CD14-positive monocyte (primary cell): Measurements from ENCODE around the gene CNTN4. TPM values are rescaled to one million over a fixed set of nuclear protein-coding genes. Genes with fewer than 3 reads are reported as not detected.

Experiments used
- DNase-seq, 3 donors: peaks; one replicate each; pipeline ENCODE4 v3.0.0-alpha.2; 2011 to 2022
- H2AFZ ChIP-seq: 2 replicates; pipeline ENCODE4 v1.6.0; 2012; ENCODE audit warnings: mild to moderate bottlenecking, low read depth, low read length, inconsistent platforms; ENCODE audit not compliant: insufficient read depth, poor library complexity, severe bottlenecking
- H3K27ac ChIP-seq, 2 donors: 1 replicate in 1 of 2; 2 replicates in 1 of 2; pipeline ENCODE4 v1.5.1; 2012 to 2013; ENCODE audit warnings: low read length in 2 of 2, control low read depth in 1 of 2, inconsistent platforms in 1 of 2, low read depth in 1 of 2, mild to moderate bottlenecking in 1 of 2
- H3K27me3 ChIP-seq, 2 donors: one replicate each; pipeline versions ENCODE4 v1.6.0 to v1.6.1; 2011 to 2013; ENCODE audit warnings: low read length in 2 of 2; ENCODE audit not compliant: control insufficient read depth in 2 of 2, insufficient read depth in 2 of 2
- H3K36me3 ChIP-seq, 2 donors: replicated peaks in 1 of 2; 1 replicate in 1 of 2; 2 replicates in 1 of 2; pipeline versions ENCODE4 v1.5.1 to v1.6.1; 2012 to 2013; ENCODE audit warnings: low read length in 2 of 2, control low read depth in 1 of 2, inconsistent platforms in 1 of 2, mild to moderate bottlenecking in 1 of 2; ENCODE audit not compliant: insufficient read depth in 2 of 2, control insufficient read depth in 1 of 2
- H3K4me1 ChIP-seq, 2 donors: 1 replicate in 1 of 2; 2 replicates in 1 of 2; pipeline versions ENCODE4 v1.5.1 to v1.6.1; 2012 to 2013; ENCODE audit warnings: low read length in 2 of 2, control low read depth in 1 of 2, inconsistent platforms in 1 of 2, mild to moderate bottlenecking in 1 of 2, moderate library complexity in 1 of 2; ENCODE audit not compliant: insufficient read depth in 2 of 2, control insufficient read depth in 1 of 2
- H3K4me2 ChIP-seq: replicated peaks from 2 replicates; pipeline ENCODE3; 2012; ENCODE audit warnings: low read length, moderate library complexity, mild to moderate bottlenecking; ENCODE audit not compliant: poor library complexity, severe bottlenecking; ENCODE audit errors: extremely low read depth
- H3K4me3 ChIP-seq, 3 experiments: fragments of 200-600 bp in 1 of 3; sonication (generic) in 1 of 3; replicated peaks in 1 of 3; 1 replicate in 2 of 3; 2 replicates in 1 of 3; pipeline ENCODE4 v1.5.1; 2011 to 2013; ENCODE audit warnings: low read length in 3 of 3, mild to moderate bottlenecking in 3 of 3, control low read depth in 2 of 3, low read depth in 2 of 3, inconsistent platforms in 1 of 3, moderate library complexity in 1 of 3
- H3K79me2 ChIP-seq: 2 replicates; pipeline ENCODE4 v1.6.0; 2012; ENCODE audit warnings: mild to moderate bottlenecking, control low read depth, inconsistent platforms, low read length, moderate library complexity; ENCODE audit not compliant: insufficient read depth
- H3K9ac ChIP-seq: 2 replicates; pipeline ENCODE4 v1.6.0; 2017; ENCODE audit warnings: low read length, mild to moderate bottlenecking; ENCODE audit not compliant: insufficient read depth, poor library complexity, severe bottlenecking
- H3K9me3 ChIP-seq, 2 donors: replicated peaks in 1 of 2; 1 replicate in 1 of 2; 2 replicates in 1 of 2; pipeline versions ENCODE4 v1.5.1 to v1.6.1; 2012 to 2013; ENCODE audit warnings: low read length in 2 of 2, control low read depth in 1 of 2; ENCODE audit not compliant: control insufficient read depth in 1 of 2, insufficient read depth in 1 of 2
- H4K20me1 ChIP-seq: 2 replicates; pipeline ENCODE4 v1.6.0; 2012; ENCODE audit warnings: mild to moderate bottlenecking, low read length, control low read depth, moderate library complexity; ENCODE audit not compliant: insufficient read depth
- H3K27ac Mint-ChIP-seq, 7 donors: one replicate each; pipeline ENCODE4 v1.8.0; 2020; ENCODE audit warnings: mild to moderate bottlenecking in 7 of 7, mixed read lengths in 7 of 7, moderate library complexity in 6 of 7, inconsistent platforms in 2 of 7
- H3K27me3 Mint-ChIP-seq, 3 donors: one replicate each; pipeline ENCODE4 v1.8.0; 2021 to 2022; ENCODE audit warnings: low read depth in 3 of 3, mild to moderate bottlenecking in 3 of 3, mixed read lengths in 3 of 3, moderate library complexity in 3 of 3, inconsistent platforms in 1 of 3
- H3K36me3 Mint-ChIP-seq, 2 donors: one replicate each; pipeline ENCODE4 v1.8.0; 2020; ENCODE audit warnings: mixed read lengths in 2 of 2, inconsistent platforms in 1 of 2, mild to moderate bottlenecking in 1 of 2
- H3K4me1 Mint-ChIP-seq: one replicate; pipeline ENCODE4 v1.8.0; 2020; ENCODE audit warnings: mild to moderate bottlenecking, mixed read lengths
- H3K4me3 Mint-ChIP-seq, 2 donors: one replicate each; pipeline ENCODE4 v1.8.0; 2020; ENCODE audit warnings: mild to moderate bottlenecking in 2 of 2, mixed read lengths in 2 of 2, moderate library complexity in 1 of 2
- H3K9me3 Mint-ChIP-seq, 7 donors: one replicate each; pipeline ENCODE4 v1.8.0; 2020 to 2022; ENCODE audit warnings: mixed read lengths in 7 of 7, mild to moderate bottlenecking in 6 of 7, moderate library complexity in 6 of 7, inconsistent platforms in 2 of 7
- CTCF ChIP-seq: fragments of 200-600 bp; IDR thresholded peaks from one replicate; pipeline ENCODE4 v1.8.0; 2022; ENCODE audit warnings: antibody characterized with exemption, mild to moderate bottlenecking
- WGBS: methylation state at CpG from one replicate; pipeline ENCODE4 v1.1.5; 2013; ENCODE audit warnings: missing lambda C conversion rate; ENCODE audit not compliant: insufficient coverage; 5-methylcytosine and 5-hydroxymethylcytosine counted together
- intact Hi-C, 2 donors: fragments of 100-400 bp; cut with micrococcal nuclease; formaldehyde crosslinking; loops; one replicate each; pipeline versions ENCODE4 v1.15.0 to v1.15.1; 2023
- polyA plus RNA-seq, 3 donors: library from polyadenylated mRNA; depleted of rRNA in 1 of 3; unstranded in 2 of 3; stranded (reverse) in 1 of 3; fragments of 300-500 nt in 2 of 3; fragments of >200 nt in 1 of 3; fragmentation: Illumina TruSeq in 2 of 3; gene quantifications; 1 replicate in 2 of 3; 2 replicates in 1 of 3; pipeline ENCODE4 v1.2.3, GENCODE V29; 2012 to 2021

The CNTN4 gene
- polyA plus RNA-seq, 3 donors, result not detected

- no peak overlapping the region for H3K9ac ChIP-seq
- Mint-ChIP-seq H3K9me3 (peaks cover 0 to 8% (median 0%) of the 10 kb centered on the region in 7 donors), H3K27ac (no peak overlapping the region), H3K4me3 (no peak overlapping the region), H3K27me3 (no peaks in the 10 kb centered on the region), H3K36me3 (no peaks in the 10 kb centered on the region), H3K4me1 (no peaks in the 10 kb centered on the region)
- H3K27ac ChIP-seq, result no peak overlapping the region
- H4K20me1 ChIP-seq, result no peaks in the 10 kb centered on the region
- DNase-seq, result no peak
- H3K36me3 ChIP-seq, result no peaks in the 10 kb centered on the region
- intact Hi-C loops, result no loop called here
- H3K79me2 ChIP-seq, result no peaks in the 10 kb centered on the region
- H3K9me3 ChIP-seq, result peaks cover 0 to 3% of the 10 kb centered on the region in 2 donors
- H3K4me3 ChIP-seq, result no peak overlapping the region
- 80% methylated on average over 1 of the region's 3 CpGs for WGBS
- TF ChIP-seq CTCF, result no peak
- no peaks in the 10 kb centered on the region for H3K27me3 ChIP-seq
- no peak overlapping the region for H2AFZ ChIP-seq
- no peaks in the 10 kb centered on the region for H3K4me1 ChIP-seq
- H3K4me2 ChIP-seq, result no peak overlapping the region
Measured at GRCh38 chr3:2659896-2660295, 561.2 kb downstream of the CNTN4 start.

GRCh38 chr3:2661078-2661477, 562.4 kb downstream of the CNTN4 start:
- H3K9me3 ChIP-seq, result peaks cover 0 to 3% of the 10 kb centered on the region in 2 donors
- TF ChIP-seq CTCF, result no peak
- no peak overlapping the region for H3K4me2 ChIP-seq
- H3K9me3 Mint-ChIP-seq, result peaks cover 0 to 8% (median under 1%) of the 10 kb centered on the region in 7 donors
- H3K4me1 ChIP-seq, result no peaks in the 10 kb centered on the region
- no peaks in the 10 kb centered on the region for H3K36me3 ChIP-seq
- no peak overlapping the region for H3K4me3 ChIP-seq
- no peaks in the 10 kb centered on the region for H3K79me2 ChIP-seq
- H3K4me3 Mint-ChIP-seq, result no peak overlapping the region
- no peaks in the 10 kb centered on the region for H4K20me1 ChIP-seq
- H3K27me3 Mint-ChIP-seq, result no peaks in the 10 kb centered on the region
- H2AFZ ChIP-seq, result no peak overlapping the region
- H3K4me1 Mint-ChIP-seq, result no peaks in the 10 kb centered on the region
- WGBS, result no CpG with 5 or more reads among the region's 1 CpG
- intact Hi-C loops, result no loop called here
- H3K9ac ChIP-seq, result no peak overlapping the region
- H3K36me3 Mint-ChIP-seq, result no peaks in the 10 kb centered on the region
- no peak overlapping the region for H3K27ac Mint-ChIP-seq
- DNase-seq, result no peak
- no peak overlapping the region for H3K27ac ChIP-seq
- H3K27me3 ChIP-seq, result no peaks in the 10 kb centered on the region
